Glutamatergic neuron (in vitro differentiated cells): Measurements from ENCODE around the gene HECTD1. TPM values are rescaled to one million over a fixed set of nuclear protein-coding genes. Genes with fewer than 3 reads are reported as not detected.

Experiments
- DNase-seq: peaks from one replicate; pipeline ENCODE4 v3.0.0; 2022
- H3K27ac Mint-ChIP-seq: one replicate; pipeline ENCODE4 v1.8.0; 2020; ENCODE audit warnings: mild to moderate bottlenecking, mixed read lengths, inconsistent platforms; ENCODE audit not compliant: unreplicated experiment
- H3K27me3 Mint-ChIP-seq: one replicate; pipeline ENCODE4 v1.8.0; 2020; ENCODE audit warnings: mild to moderate bottlenecking, moderate library complexity, mixed read lengths, inconsistent platforms; ENCODE audit not compliant: unreplicated experiment
- H3K36me3 Mint-ChIP-seq: one replicate; pipeline ENCODE4 v1.8.0; 2020; ENCODE audit warnings: mild to moderate bottlenecking, mixed read lengths, inconsistent platforms; ENCODE audit not compliant: unreplicated experiment
- H3K4me1 Mint-ChIP-seq: one replicate; pipeline ENCODE4 v1.8.0; 2020; ENCODE audit warnings: mild to moderate bottlenecking, low read depth, mixed read lengths, inconsistent platforms; ENCODE audit not compliant: unreplicated experiment
- H3K4me3 Mint-ChIP-seq: one replicate; pipeline ENCODE4 v1.8.0; 2020; ENCODE audit warnings: mild to moderate bottlenecking, mixed read lengths, inconsistent platforms; ENCODE audit not compliant: unreplicated experiment
- H3K9me3 Mint-ChIP-seq: one replicate; pipeline ENCODE4 v1.8.0; 2020; ENCODE audit warnings: mild to moderate bottlenecking, moderate library complexity, mixed read lengths, inconsistent platforms; ENCODE audit not compliant: unreplicated experiment
- CTCF ChIP-seq: fragments of 200-600 bp; sonication (generic); IDR thresholded peaks from one replicate; pipeline ENCODE4 v1.5.0; 2021; ENCODE audit not compliant: partially characterized antibody, unreplicated experiment
- total RNA-seq: library from RNA; stranded (reverse); fragmentation: NEBNext Ultra II Directional; extraction: Animal tissue kit (Norgen Biotek cat#: 25700); gene quantifications from one replicate; pipeline ENCODE4 v1.2.1, GENCODE V29; 2021; ENCODE audit not compliant: unreplicated experiment

Gene HECTD1
- total RNA-seq, 1 donor from 2014 or later, result 165 TPM

GRCh38 chr14:31173120-31173837 is 34.3 kb downstream of the HECTD1 start:
- Mint-ChIP-seq H3K9me3 (peaks cover 2% of the 10 kb centered on the region), H3K4me1 (no peaks in the 10 kb centered on the region), H3K36me3 (no peaks in the 10 kb centered on the region), H3K27ac (no peak overlapping the region), H3K4me3 (no peak overlapping the region), H3K27me3 (no peaks in the 10 kb centered on the region)
- no peak for DNase-seq
- no peak for TF ChIP-seq CTCF

DNA sequence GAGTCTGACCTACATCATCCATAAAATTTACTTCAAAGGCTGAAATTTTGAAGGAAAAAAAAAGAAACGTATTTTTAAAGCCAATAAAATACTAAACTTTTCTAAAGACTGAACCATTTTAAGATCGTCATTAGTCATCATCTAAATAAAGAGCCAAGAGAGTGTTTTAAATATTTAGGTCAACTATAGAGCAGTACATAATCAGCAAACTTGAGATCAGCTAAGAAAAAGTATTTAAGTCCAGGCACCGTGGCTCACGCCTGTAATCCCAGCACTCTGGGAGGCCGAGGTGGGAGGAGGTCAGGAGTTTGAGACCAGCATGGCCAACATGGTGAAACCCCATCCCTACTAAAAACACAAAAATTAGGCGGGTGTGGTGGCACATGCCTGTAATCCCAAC is 35.5 kb downstream of the HECTD1 start:
- DNase-seq, result no peak
- Mint-ChIP-seq H3K4me1 (no peaks in the 10 kb centered on the region), H3K27ac (no peak overlapping the region), H3K27me3 (no peaks in the 10 kb centered on the region), H3K4me3 (no peak overlapping the region), H3K36me3 (no peaks in the 10 kb centered on the region), H3K9me3 (peaks cover 2% of the 10 kb centered on the region)
- TF ChIP-seq CTCF, result no peak

GRCh38 chr14:31170411-31170810 is 37.2 kb downstream of the HECTD1 start:
- Mint-ChIP-seq H3K36me3 (no peaks in the 10 kb centered on the region), H3K27ac (no peak overlapping the region), H3K4me1 (no peaks in the 10 kb centered on the region), H3K27me3 (no peaks in the 10 kb centered on the region), H3K9me3 (peaks cover 2% of the 10 kb centered on the region), H3K4me3 (no peak overlapping the region)
- no peak for TF ChIP-seq CTCF
- no peak for DNase-seq

DNA sequence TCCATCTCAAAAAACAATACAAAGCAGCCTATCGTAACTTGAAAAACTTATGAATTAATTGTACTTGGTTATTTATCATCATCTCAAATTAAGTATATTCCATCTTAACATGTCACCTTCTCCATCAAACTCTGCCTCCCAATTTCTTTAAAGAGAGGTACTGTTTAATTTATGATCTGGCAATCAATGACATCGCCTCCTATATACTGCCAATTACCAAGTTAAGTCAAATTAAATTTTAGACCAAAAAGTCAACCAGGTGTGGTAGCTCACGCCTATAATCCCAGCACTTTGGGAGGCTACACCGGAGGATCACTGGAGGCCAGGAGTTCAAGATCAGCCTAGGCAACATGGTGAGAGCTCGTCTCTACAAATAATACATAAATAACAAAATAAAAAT is 37.7 kb downstream of the HECTD1 start:
- no peak for TF ChIP-seq CTCF
- no peak for DNase-seq
- Mint-ChIP-seq H3K27me3 (no peaks in the 10 kb centered on the region), H3K4me1 (no peaks in the 10 kb centered on the region), H3K9me3 (peaks cover 2% of the 10 kb centered on the region), H3K4me3 (no peak overlapping the region), H3K27ac (no peak overlapping the region), H3K36me3 (no peaks in the 10 kb centered on the region)

- TF ChIP-seq CTCF, result no peak
- no peaks in the 10 kb centered on the region for H3K4me1 Mint-ChIP-seq
- H3K27me3 Mint-ChIP-seq, result no peaks in the 10 kb centered on the region
- DNase-seq, result no peak
- H3K27ac Mint-ChIP-seq, result no peak overlapping the region
- no peaks in the 10 kb centered on the region for H3K36me3 Mint-ChIP-seq
- peaks cover 4% of the 10 kb centered on the region for H3K9me3 Mint-ChIP-seq
- no peak overlapping the region for H3K4me3 Mint-ChIP-seq
Measured at GRCh38 chr14:31167032-31167431, 40.6 kb downstream of the HECTD1 start.
